HepG2 (cell line): ENCODE measurements around the gene DHRS11. TPM values are rescaled to one million over a fixed set of nuclear protein-coding genes. Genes with fewer than 3 reads are reported as not detected.

Experiments used
- ADNP ChIP-seq: sonication (generic); formaldehyde crosslinking; IDR thresholded peaks from 2 replicates; pipeline ENCODE4 v1.4.0; 2020; ENCODE audit warnings: missing genetic modification reagents
- ERF ChIP-seq: IDR thresholded peaks from 2 replicates; pipeline ENCODE4 v1.6.1; 2018; ENCODE audit warnings: missing biosample characterization, missing genetic modification reagents
- FOXK1 ChIP-seq: sonication (generic); formaldehyde crosslinking; IDR thresholded peaks from 2 replicates; pipeline ENCODE4 v1.4.0; 2020; ENCODE audit warnings: low read depth, missing genetic modification reagents, borderline replicate concordance
- KLF9 ChIP-seq: IDR thresholded peaks from 2 replicates; pipeline ENCODE4 v1.6.1; 2016; ENCODE audit warnings: low read depth
- ZMYM2 ChIP-seq: sonication (generic); formaldehyde crosslinking; IDR thresholded peaks from 2 replicates; pipeline ENCODE4 v1.8.0; 2022; ENCODE audit warnings: mild to moderate bottlenecking, missing genetic modification reagents
- ZNF101 ChIP-seq: sonication (generic); formaldehyde crosslinking; IDR thresholded peaks from 2 replicates; pipeline ENCODE4 v1.4.0; 2020; ENCODE audit warnings: mild to moderate bottlenecking, low read depth, missing genetic modification reagents, borderline replicate concordance
- ZNF816 ChIP-seq: sonication (generic); formaldehyde crosslinking; IDR thresholded peaks from 2 replicates; pipeline ENCODE4 v1.8.0; 2022; ENCODE audit warnings: missing genetic modification reagents, mild to moderate bottlenecking, borderline replicate concordance
- polyA plus RNA-seq, 8 experiments: library from polyadenylated mRNA; depleted of rRNA in 3 of 8; stranded (reverse) in 7 of 8; unstranded in 1 of 8; fragments of >200 nt; fragmentation: Illumina TruSeq in 4 of 8; extraction: Trizol in 4 of 8; gene quantifications; 2 replicates each; pipeline versions ENCODE4 v1.2.1 to v1.2.3, GENCODE V29; 2011 to 2016; ENCODE audit warnings: low read depth in 4 of 8, missing spikeins in 1 of 8, mixed read lengths in 1 of 8; ENCODE audit not compliant: insufficient read depth in 1 of 8
- total RNA-seq, 5 experiments: library from RNA; depleted of rRNA; stranded (reverse); fragments of >200 nt; fragmentation: Illumina TruSeq; extraction: Trizol; gene quantifications; 2 replicates each; pipeline ENCODE4 v1.2.3, GENCODE V29; 2016; ENCODE audit warnings: low read depth in 1 of 5
- TF ChIP-seq, protein P1 (sequence below): sonication (generic); formaldehyde crosslinking; IDR thresholded peaks from 2 replicates; pipeline ENCODE4 v1.4.0; 2020; ENCODE audit warnings: missing genetic modification reagents
- TF ChIP-seq, protein P2 (sequence below): sonication (generic); formaldehyde crosslinking; IDR thresholded peaks from 2 replicates; pipeline ENCODE4 v1.4.0; 2020; ENCODE audit warnings: missing genetic modification reagents

Gene DHRS11
- total and polyA plus RNA-seq, 2 of the 13 experiments (the other 11 are each of a cell fraction or from before 2014, with no cell fraction given) = 28.4 to 41.9 TPM

GRCh38 chr17:36542755-36543154, 48.9 kb upstream of the DHRS11 start (continued):
- TF ChIP-seq, protein P1, sequence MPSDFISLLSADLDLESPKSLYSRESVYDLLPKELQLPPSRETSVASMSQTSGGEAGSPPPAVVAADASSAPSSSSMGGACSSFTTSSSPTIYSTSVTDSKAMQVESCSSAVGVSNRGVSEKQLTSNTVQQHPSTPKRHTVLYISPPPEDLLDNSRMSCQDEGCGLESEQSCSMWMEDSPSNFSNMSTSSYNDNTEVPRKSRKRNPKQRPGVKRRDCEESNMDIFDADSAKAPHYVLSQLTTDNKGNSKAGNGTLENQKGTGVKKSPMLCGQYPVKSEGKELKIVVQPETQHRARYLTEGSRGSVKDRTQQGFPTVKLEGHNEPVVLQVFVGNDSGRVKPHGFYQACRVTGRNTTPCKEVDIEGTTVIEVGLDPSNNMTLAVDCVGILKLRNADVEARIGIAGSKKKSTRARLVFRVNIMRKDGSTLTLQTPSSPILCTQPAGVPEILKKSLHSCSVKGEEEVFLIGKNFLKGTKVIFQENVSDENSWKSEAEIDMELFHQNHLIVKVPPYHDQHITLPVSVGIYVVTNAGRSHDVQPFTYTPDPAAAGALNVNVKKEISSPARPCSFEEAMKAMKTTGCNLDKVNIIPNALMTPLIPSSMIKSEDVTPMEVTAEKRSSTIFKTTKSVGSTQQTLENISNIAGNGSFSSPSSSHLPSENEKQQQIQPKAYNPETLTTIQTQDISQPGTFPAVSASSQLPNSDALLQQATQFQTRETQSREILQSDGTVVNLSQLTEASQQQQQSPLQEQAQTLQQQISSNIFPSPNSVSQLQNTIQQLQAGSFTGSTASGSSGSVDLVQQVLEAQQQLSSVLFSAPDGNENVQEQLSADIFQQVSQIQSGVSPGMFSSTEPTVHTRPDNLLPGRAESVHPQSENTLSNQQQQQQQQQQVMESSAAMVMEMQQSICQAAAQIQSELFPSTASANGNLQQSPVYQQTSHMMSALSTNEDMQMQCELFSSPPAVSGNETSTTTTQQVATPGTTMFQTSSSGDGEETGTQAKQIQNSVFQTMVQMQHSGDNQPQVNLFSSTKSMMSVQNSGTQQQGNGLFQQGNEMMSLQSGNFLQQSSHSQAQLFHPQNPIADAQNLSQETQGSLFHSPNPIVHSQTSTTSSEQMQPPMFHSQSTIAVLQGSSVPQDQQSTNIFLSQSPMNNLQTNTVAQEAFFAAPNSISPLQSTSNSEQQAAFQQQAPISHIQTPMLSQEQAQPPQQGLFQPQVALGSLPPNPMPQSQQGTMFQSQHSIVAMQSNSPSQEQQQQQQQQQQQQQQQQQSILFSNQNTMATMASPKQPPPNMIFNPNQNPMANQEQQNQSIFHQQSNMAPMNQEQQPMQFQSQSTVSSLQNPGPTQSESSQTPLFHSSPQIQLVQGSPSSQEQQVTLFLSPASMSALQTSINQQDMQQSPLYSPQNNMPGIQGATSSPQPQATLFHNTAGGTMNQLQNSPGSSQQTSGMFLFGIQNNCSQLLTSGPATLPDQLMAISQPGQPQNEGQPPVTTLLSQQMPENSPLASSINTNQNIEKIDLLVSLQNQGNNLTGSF (CRISPR knock-in tag) = no peak
- TF ChIP-seq FOXK1 (CRISPR knock-in tag) (no peak), ZNF816 (CRISPR knock-in tag) (no peak), ZNF101 (no peak), KLF9 (no peak), ERF (CRISPR knock-in tag) (no peak), ADNP (CRISPR knock-in tag) (no peak), ZMYM2 (CRISPR knock-in tag) (no peak)
- TF ChIP-seq, protein P2, sequence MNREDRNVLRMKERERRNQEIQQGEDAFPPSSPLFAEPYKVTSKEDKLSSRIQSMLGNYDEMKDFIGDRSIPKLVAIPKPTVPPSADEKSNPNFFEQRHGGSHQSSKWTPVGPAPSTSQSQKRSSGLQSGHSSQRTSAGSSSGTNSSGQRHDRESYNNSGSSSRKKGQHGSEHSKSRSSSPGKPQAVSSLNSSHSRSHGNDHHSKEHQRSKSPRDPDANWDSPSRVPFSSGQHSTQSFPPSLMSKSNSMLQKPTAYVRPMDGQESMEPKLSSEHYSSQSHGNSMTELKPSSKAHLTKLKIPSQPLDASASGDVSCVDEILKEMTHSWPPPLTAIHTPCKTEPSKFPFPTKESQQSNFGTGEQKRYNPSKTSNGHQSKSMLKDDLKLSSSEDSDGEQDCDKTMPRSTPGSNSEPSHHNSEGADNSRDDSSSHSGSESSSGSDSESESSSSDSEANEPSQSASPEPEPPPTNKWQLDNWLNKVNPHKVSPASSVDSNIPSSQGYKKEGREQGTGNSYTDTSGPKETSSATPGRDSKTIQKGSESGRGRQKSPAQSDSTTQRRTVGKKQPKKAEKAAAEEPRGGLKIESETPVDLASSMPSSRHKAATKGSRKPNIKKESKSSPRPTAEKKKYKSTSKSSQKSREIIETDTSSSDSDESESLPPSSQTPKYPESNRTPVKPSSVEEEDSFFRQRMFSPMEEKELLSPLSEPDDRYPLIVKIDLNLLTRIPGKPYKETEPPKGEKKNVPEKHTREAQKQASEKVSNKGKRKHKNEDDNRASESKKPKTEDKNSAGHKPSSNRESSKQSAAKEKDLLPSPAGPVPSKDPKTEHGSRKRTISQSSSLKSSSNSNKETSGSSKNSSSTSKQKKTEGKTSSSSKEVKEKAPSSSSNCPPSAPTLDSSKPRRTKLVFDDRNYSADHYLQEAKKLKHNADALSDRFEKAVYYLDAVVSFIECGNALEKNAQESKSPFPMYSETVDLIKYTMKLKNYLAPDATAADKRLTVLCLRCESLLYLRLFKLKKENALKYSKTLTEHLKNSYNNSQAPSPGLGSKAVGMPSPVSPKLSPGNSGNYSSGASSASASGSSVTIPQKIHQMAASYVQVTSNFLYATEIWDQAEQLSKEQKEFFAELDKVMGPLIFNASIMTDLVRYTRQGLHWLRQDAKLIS (CRISPR knock-in tag) = no peak
